HUES6 (cell line): ENCODE measurements around the gene HDAC8.
A peak's percentile ranks its signal among the peaks of the same experiment; 100 is the strongest.
"Not testable (repeated sequence)": the region's sequence is repeated elsewhere in the genome, so short reads cannot be mapped to it uniquely, and the experiment has no call there.

Experiments
- H3K27ac ChIP-seq: 2 replicates; pipeline ENCODE4 v1.7.0; 2013; ENCODE audit warnings: low read depth, mild to moderate bottlenecking, low read length, inconsistent platforms
- H3K27me3 ChIP-seq: 2 replicates; pipeline ENCODE4 v1.6.1; 2013; ENCODE audit warnings: low read length; ENCODE audit not compliant: control insufficient read depth, insufficient read depth
- H3K36me3 ChIP-seq: 2 replicates; pipeline ENCODE4 v1.6.1; 2013; ENCODE audit warnings: low read length; ENCODE audit not compliant: control insufficient read depth, insufficient read depth
- H3K4me1 ChIP-seq: 2 replicates; pipeline ENCODE4 v1.6.1; 2013; ENCODE audit warnings: low read length; ENCODE audit not compliant: control insufficient read depth, insufficient read depth
- H3K4me3 ChIP-seq: 2 replicates; pipeline ENCODE4 v1.5.1; 2013; ENCODE audit warnings: low read depth, low read length
- H3K9ac ChIP-seq: one replicate; pipeline ENCODE4 v1.6.1; 2013; ENCODE audit warnings: mild to moderate bottlenecking, low read length
- H3K9me3 ChIP-seq: 2 replicates; pipeline ENCODE4 v1.6.1; 2013; ENCODE audit warnings: low read depth, low read length; ENCODE audit not compliant: control insufficient read depth, insufficient read depth

Gene HDAC8

DNA sequence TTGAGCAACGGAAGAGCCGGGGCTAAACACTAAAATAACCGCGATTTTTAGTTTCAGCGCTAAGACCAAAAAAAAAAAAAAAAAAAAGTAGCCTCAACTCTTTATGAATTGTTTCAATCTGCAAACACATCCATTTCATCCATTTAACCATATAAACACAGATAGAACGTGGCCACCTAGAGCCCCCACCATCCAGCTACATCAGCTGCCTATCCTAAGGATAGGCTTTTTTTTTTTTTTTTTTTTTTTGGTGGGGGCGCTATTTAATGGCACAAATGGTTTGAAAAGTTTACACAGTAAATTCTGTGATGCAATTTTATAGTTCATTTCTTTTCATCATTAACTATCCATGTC, 492 bp upstream of the HDAC8 start:
- Histone ChIP-seq H3K27me3 (peaks cover 14% of the 10 kb centered on the region), H3K9me3 (peaks cover 2% of the 10 kb centered on the region; the same call in 1 of the 2 replicates), H3K27ac (no peak overlapping the region), H3K9ac (no peak overlapping the region), H3K4me1 (no peaks in the 10 kb centered on the region), H3K4me3 (peak overlapping the region; percentile 99), H3K36me3 (peaks cover 10% of the 10 kb centered on the region)

DNA sequence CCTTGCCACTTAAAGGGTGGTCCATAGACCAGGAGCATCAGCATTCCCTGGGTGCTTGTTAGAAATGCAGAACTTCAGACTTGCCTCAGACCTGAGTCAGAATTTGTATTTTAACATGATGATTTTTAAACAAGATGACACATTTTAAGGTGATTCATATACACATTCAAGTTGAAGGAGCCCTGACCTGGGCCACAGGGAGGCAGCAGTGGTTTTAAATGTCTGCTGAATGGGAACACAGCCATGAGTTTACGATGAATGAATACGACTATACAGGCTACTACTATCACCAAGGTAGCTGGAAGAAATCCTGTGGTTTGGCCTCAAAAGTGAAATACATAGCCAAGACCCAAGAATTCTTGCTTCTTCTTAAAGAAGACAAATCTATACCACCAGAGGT, 2.9 kb downstream of the HDAC8 start:
- H3K27me3 ChIP-seq = no peaks in the 10 kb centered on the region
- no peaks in the 10 kb centered on the region for H3K9me3 ChIP-seq
- no peak overlapping the region for H3K27ac ChIP-seq
- no peak overlapping the region for H3K9ac ChIP-seq
- peaks cover 42% of the 10 kb centered on the region for H3K36me3 ChIP-seq
- no peaks in the 10 kb centered on the region for H3K4me1 ChIP-seq
- H3K4me3 ChIP-seq = no peak overlapping the region

DNA sequence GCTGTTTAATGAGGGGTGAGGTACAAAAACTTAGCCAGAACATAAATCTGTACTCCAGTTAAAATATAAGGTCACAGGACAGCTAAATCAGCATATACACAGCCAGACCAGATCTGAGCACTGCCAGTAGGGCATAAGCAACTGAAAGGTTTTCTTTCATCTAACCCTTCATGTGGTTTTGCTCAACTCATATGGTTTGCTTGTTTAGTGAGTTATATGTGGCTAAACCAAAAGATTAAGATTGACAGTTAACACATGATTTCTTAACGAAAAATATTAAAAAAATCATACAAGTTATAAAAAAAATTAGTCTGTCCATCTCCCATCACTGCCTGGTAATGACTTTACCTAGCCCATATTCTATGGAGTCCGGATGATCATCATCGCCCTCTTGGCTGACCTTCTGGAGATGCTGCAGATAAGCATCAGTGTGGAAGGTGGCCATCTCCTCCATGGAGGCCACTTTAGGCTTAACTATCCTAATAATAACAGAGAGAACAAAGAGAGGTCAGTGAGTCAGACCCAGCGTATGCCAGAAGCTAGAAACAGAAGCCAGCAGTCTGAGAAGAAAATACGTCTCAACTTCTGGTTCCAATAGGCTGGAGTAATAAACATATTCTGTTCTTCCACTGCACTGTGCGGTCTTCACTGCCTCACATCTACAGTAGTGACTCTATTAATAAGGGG, 4.1 kb downstream of the HDAC8 start:
- Histone ChIP-seq H3K27ac (no peak overlapping the region), H3K4me3 (no peak overlapping the region), H3K9me3 (no peaks in the 10 kb centered on the region), H3K27me3 (no peaks in the 10 kb centered on the region), H3K36me3 (peaks cover 45% of the 10 kb centered on the region), H3K4me1 (no peaks in the 10 kb centered on the region), H3K9ac (no peak overlapping the region)

DNA sequence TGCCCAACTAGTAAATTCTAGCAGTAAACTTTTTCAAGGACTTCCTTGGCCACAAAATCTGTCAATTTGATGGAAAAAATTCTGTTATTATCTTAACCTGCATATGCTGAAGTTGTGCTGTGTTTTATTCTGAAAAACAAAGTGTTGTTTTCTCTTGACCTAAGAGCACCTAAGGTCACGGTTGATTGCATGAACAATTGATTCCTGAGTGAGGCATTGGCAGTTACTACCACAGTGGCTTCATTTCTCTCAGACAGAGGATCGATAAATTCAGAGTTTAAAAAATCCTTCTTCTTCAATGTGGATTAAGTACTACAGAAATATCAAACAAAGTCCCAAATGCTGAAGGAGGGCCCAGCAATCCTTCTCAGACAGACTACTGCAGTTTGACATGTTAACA, 6.2 kb downstream of the HDAC8 start:
- Histone ChIP-seq H3K36me3 (peaks cover 48% of the 10 kb centered on the region), H3K4me3 (no peak overlapping the region), H3K9me3 (0 out of 2 replicates have a peak, but pooled peaks cover 2% of the 10 kb centered on the region), H3K9ac (no peak overlapping the region), H3K27me3 (no peaks in the 10 kb centered on the region), H3K27ac (no peak overlapping the region), H3K4me1 (no peaks in the 10 kb centered on the region)

DNA sequence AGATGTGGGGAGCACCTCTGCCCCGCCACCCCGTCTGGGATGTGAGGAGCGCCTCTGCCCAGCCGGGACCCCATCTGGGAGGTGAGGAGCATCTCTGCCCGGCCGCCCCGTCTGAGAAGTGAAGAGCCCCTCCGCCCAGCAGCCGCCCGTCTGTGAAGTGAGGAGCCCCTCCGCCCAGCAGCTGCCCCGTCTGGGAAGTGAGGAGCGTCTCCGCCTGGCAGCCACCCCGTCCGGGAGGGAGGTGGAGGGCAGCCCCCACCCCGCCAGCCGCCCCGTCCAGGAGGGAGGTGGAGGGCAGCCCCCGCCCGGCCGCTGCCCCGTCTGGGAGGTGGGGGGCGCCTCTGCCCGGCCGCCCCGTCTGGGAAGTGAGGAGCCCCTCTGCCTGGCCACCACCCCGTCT, 13.0 kb downstream of the HDAC8 start:
- H3K4me3 ChIP-seq, H3K27ac ChIP-seq, H3K27me3 ChIP-seq, H3K4me1 ChIP-seq, H3K9ac ChIP-seq, H3K36me3 ChIP-seq, H3K9me3 ChIP-seq: not testable (repeated sequence)

- Histone ChIP-seq H3K9ac (peak overlapping the region; percentile 84), H3K36me3 (no peaks in the 10 kb centered on the region), H3K4me3 (peak overlapping the region; percentile 74), H3K27me3 (no peaks in the 10 kb centered on the region), H3K4me1 (peaks cover 11% of the 10 kb centered on the region), H3K27ac (peak overlapping the region; percentile 90), H3K9me3 (peaks cover 4% of the 10 kb centered on the region)
Measured at GRCh38 chrX:72554448-72555140, 18.0 kb downstream of the HDAC8 start.

DNA sequence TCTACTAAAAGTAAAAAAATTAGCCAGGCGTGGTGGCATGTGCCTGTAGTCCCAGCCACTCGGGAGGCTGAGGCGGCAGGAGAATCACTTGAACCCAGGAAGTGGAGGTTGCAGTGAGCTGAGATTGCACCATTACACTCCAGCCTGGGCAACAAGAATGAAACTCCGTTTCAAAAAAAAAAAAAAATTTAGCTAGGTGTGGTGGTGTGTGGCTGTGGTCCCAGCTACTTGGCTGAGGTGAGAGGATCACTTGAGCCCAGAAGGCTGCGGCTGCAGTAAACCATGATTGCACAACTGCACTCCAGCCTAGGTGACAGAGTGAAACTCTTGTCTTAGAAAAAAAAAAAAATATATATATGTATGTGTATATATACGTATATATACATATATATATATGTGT, 20.2 kb downstream of the HDAC8 start:
- H3K9ac ChIP-seq, H3K27me3 ChIP-seq, H3K9me3 ChIP-seq, H3K4me3 ChIP-seq, H3K27ac ChIP-seq, H3K36me3 ChIP-seq: not testable (repeated sequence)
- H3K4me1 ChIP-seq = peaks cover 11% of the 10 kb centered on the region

- H3K36me3 ChIP-seq = no peaks in the 10 kb centered on the region
- H3K9ac ChIP-seq = no peak overlapping the region
- no peaks in the 10 kb centered on the region; the same call in 1 of the 2 replicates for H3K9me3 ChIP-seq
- H3K4me1 ChIP-seq = no peaks in the 10 kb centered on the region; the same call in 1 of the 2 replicates
- no peaks in the 10 kb centered on the region for H3K27me3 ChIP-seq
- no peak overlapping the region for H3K4me3 ChIP-seq
- H3K27ac ChIP-seq = no peak overlapping the region
Measured at GRCh38 chrX:72545990-72546389, 26.7 kb downstream of the HDAC8 start.

GRCh38 chrX:72540318-72540717, 32.3 kb downstream of the HDAC8 start:
- no peaks in the 10 kb centered on the region; the same call in 1 of the 2 replicates for H3K9me3 ChIP-seq
- H3K4me1 ChIP-seq = no peaks in the 10 kb centered on the region
- no peaks in the 10 kb centered on the region for H3K27me3 ChIP-seq
- no peak overlapping the region for H3K4me3 ChIP-seq
- no peaks in the 10 kb centered on the region for H3K36me3 ChIP-seq
- no peak overlapping the region for H3K27ac ChIP-seq
- H3K9ac ChIP-seq = no peak overlapping the region

DNA sequence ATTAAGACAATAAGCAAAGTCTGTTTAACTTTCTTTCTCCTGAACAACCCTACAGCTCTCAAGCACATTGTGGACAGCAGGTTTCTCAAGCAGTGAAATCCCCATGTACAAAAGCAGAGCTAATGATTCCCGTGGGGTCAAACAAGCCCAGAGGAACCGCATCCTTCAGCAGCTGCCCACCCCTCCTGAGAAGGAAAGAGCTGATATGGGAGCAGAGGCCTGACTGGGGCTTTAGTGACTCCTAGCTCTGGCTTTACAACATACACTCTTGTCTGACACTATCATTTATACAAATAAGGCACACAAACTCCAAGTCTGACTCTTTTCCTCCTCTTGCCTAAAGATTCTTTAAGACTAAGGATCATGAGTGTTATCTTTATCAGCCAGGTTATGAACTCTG, 32.8 kb downstream of the HDAC8 start:
- H3K36me3 ChIP-seq = no peaks in the 10 kb centered on the region
- no peaks in the 10 kb centered on the region for H3K4me1 ChIP-seq
- H3K9ac ChIP-seq = no peak overlapping the region
- no peaks in the 10 kb centered on the region; the same call in 1 of the 2 replicates for H3K9me3 ChIP-seq
- no peak overlapping the region for H3K27ac ChIP-seq
- H3K27me3 ChIP-seq = no peaks in the 10 kb centered on the region
- H3K4me3 ChIP-seq = no peak overlapping the region

DNA sequence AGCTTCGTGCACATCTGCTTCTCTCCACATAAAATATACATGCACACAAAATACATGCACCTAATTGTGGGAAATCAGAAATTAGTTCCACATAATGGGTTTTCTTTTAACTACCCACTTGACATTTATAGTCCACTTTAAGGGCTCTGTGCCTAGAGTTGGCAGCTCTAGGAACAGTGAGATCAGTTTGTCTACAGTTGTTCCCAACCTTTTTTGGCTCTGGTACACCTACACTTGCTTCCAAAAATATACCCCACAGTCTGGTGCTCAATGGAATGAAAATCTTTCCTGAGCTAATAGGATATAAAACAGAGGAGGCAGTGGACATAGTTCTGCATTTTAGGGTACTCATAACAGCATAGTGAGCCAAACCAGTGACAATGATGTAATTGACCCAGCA, 36.1 kb downstream of the HDAC8 start:
- Histone ChIP-seq H3K36me3 (no peaks in the 10 kb centered on the region), H3K9ac (no peak overlapping the region), H3K4me1 (no peaks in the 10 kb centered on the region), H3K4me3 (no peak overlapping the region), H3K9me3 (no peaks in the 10 kb centered on the region; the same call in 1 of the 2 replicates), H3K27ac (no peak overlapping the region), H3K27me3 (no peaks in the 10 kb centered on the region)
